Heart left ventricle (tissue), 13 donors: ENCODE measurements around the gene COL17A1.

ENCODE experiments used
- POLR2A ChIP-seq, 2 donors: fragments of 450-650 bp; IDR thresholded peaks; one replicate each; pipeline ENCODE4 v1.6.1; 2017; ENCODE audit warnings: antibody characterized with exemption in 2 of 2, mild to moderate bottlenecking in 2 of 2, moderate library complexity in 2 of 2
- TF ChIP-seq, protein P1 (sequence below), 12 donors: fragments of 200-600 bp; sonication (generic) in 4 of 12; IDR thresholded peaks; one replicate each; pipeline versions ENCODE4 v1.5.0 to v1.8.0; 2018 to 2022; ENCODE audit warnings: antibody characterized with exemption in 12 of 12, mild to moderate bottlenecking in 5 of 12
- donor health status: ischemic (EF 13 %, LVEDD 7.1; RV severe dilation, severe dysfunction).
- donor health status: DM: no; HTN: yes; CAD: no.
- donor health status: DM: no; HTN: no; CAD: no.
- donor health status: ischemic (EF 25% LVEDD 6.9; RV normal size, moderate dysfunction).
- donor health status: ischemic (EF 25% LVEDD 5.7; RV mildly dilated, moderate dysfunction).
- donor health status: ischemic (EF 35%, LVEDD 5.7; RV mildly dilated, moderate dysfunction).
- donor health status: nonischemic (EF 11% LVEDD 7.7; RV severe dilation, severe dysfunction).
- donor health status: DM: yes; HTN: yes; CAD: no.
- donor health status: PGD.
- donor health status: ischemic (EF 29% LVEDD 5.4; RV normal size, mild dysfunction).
- donor health status: nonischemic (EF 23%, LVEDD 6.1; RV moderate dilation, normal function).

DNA sequence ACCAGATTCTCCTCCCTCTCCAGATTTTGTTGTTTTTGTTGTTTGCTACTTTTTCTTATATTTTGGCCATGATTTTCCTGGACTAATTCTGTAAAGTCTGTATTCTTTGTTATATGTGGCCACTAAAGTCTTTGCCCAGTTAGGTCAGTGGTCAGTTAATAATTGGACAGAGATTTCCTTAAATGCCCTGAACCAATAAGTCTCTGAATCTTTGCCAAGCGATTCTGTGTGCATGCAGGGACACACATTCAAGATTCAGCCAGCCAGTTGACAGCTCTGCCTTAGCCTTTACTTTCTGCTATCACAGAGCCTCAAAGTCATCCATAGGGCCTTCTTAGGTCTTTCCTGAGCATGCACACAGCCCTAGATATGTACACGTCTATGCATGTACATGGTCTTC lies 11.0 kb upstream of the COL17A1 start:
- TF ChIP-seq, protein P1, sequence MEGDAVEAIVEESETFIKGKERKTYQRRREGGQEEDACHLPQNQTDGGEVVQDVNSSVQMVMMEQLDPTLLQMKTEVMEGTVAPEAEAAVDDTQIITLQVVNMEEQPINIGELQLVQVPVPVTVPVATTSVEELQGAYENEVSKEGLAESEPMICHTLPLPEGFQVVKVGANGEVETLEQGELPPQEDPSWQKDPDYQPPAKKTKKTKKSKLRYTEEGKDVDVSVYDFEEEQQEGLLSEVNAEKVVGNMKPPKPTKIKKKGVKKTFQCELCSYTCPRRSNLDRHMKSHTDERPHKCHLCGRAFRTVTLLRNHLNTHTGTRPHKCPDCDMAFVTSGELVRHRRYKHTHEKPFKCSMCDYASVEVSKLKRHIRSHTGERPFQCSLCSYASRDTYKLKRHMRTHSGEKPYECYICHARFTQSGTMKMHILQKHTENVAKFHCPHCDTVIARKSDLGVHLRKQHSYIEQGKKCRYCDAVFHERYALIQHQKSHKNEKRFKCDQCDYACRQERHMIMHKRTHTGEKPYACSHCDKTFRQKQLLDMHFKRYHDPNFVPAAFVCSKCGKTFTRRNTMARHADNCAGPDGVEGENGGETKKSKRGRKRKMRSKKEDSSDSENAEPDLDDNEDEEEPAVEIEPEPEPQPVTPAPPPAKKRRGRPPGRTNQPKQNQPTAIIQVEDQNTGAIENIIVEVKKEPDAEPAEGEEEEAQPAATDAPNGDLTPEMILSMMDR (IDR thresholded peaks at IDR 0.05) = no peak
- TF ChIP-seq POLR2A (IDR thresholded peaks at IDR 0.05) = no peak
